HG03135 (cell line): ENCODE measurements around the gene MYO10.
"Not testable (repeated sequence)": the region's sequence is repeated elsewhere in the genome, so short reads cannot be mapped to it uniquely, and the experiment has no call there.

Experiments used
- ATAC-seq: cut with Tn5 transposase; IDR thresholded peaks from one replicate; pipeline ENCODE4 v1.9.1; 2021; ENCODE audit warnings: mild to moderate bottlenecking, moderate library complexity; ENCODE audit not compliant: unreplicated experiment

Gene MYO10

GRCh38 chr5:16889203-16889971 lies 46.7 kb downstream of the MYO10 start:
- no peak for ATAC-seq

DNA sequence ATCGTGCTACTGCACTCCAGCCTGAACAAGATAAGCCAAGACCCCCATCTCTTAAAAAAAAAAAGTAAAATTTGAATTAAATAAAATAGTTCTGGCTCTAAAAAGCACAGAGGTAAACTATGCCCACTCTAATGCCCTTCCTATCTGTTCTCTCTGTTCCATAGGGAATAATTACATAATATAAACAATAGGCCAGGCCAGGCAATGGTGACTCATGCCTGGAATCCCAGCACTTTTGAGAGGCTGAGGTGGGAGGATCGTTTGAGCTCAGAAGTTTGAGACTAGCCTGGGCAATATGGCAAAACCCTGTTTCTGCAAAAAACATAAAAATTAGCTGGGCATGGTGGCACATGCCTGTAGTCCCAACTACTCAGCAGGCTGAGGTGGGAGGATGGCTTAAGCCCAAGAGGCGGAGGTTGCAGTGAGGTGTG lies 47.4 kb downstream of the MYO10 start:
- ATAC-seq: no peak

GRCh38 chr5:16886793-16887345 lies 49.2 kb downstream of the MYO10 start:
- no peak for ATAC-seq

GRCh38 chr5:16886366-16886736 lies 49.7 kb downstream of the MYO10 start:
- ATAC-seq: no peak

GRCh38 chr5:16885635-16886365 lies 50.3 kb downstream of the MYO10 start:
- ATAC-seq: no peak

GRCh38 chr5:16884595-16884994 lies 51.5 kb downstream of the MYO10 start:
- no peak for ATAC-seq

GRCh38 chr5:16883806-16884205 lies 52.3 kb downstream of the MYO10 start:
- ATAC-seq: no peak

GRCh38 chr5:16883176-16883575 lies 52.9 kb downstream of the MYO10 start:
- ATAC-seq: no peak

DNA sequence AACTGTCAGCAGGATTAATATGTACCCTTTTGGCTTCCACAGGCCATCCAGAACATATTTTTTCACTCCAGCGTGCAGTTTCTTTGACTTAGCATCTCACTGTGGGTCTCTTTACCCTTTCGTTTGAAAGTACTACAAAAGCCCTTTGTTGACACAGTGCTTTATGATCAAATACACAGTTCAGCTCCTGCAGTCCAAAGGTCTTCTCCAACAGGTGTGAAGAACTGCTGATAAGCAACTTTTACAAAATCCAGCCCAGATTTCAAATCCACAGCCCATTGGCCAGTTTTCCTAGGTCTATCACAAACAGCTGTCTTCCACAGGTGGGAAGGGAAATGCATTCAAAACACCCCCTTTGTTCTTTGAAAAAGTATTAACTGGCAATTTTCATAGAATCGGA lies 54.8 kb downstream of the MYO10 start:
- no peak for ATAC-seq

DNA sequence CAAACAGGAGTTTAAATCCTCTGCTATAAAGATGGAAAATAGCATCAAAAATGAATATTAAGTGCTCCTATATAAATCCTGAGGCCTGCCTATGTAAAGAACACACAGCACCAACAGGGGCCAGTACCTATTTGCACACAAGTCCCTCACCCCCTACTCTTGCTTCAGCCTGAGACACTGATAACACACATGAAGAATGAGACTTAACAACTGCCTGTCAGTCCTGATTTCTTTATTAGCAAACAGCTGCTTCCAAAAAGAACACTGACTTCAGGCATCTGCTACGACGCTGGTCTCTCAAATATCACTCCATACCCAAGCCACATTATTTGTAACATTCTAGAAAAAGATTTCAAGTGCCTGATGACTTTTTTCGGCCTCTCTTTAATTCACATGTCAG lies 55.5 kb downstream of the MYO10 start:
- no peak for ATAC-seq

DNA sequence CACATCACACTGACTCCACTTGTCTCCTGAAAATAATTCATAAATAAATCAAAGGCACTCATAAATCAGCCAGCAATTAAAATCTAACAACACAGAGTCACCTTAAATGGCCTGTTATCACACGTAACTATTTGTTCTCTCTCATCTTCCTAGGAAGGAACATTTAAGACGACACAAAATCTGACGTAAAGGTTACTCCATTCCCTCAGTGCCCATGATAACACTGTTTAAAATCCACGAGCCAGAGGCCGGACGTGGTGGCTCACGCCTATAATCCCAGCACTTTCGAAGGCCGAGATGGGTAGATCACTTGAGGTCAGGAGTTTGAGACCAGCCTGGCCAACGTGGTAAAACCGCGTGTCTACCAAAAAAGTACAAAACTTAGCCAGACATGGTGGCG lies 56.4 kb downstream of the MYO10 start:
- ATAC-seq: no peak

DNA sequence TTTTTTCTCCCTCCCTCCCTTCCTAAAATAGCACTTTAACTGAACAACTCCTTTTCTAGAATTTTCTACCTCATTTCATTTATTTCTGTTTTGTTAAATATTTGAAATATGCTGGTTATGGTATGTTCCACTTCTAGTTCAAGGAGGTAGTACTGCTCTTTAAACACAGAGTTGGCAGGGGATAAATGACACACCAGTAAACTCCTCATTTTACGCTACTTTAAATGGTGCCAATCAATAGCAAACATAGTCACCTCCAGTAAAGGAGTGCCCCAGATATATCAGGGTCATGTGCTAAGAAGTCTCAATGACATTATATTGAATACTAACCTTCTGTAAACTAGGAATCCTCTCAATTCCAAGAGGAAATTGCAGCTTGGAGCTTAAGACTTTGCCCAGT lies 56.9 kb downstream of the MYO10 start:
- no peak for ATAC-seq

DNA sequence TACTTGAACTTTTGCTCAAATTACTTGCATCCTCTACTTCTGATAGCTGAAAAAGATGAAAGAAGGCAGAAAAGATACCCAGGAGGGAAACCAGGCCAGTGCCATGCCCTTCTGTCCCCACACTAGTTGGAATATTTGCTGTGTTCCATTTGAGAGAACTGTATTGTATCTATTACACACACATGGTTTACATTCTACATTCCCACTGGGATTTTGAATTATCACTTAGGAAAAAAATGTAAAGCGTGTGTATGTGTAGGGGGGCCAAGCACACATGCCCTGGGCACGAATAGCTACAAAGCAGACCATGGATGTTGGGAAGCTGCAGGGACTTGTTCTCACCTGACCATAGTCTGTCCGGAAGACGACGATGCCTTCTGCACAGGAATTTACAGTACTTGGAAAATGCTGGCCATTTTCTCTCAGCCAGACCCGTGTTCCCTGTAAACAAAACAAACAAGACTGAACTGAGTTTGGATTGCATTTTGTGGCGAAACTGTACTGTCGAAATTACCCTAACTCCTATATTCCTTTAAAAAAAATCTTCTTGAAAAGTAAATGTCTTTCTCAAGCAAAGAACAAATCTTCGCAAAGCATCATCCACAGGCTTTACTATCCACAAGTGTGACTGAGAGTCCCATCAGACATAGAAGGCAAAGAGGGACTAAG lies 58.7 kb downstream of the MYO10 start:
- no peak for ATAC-seq

DNA sequence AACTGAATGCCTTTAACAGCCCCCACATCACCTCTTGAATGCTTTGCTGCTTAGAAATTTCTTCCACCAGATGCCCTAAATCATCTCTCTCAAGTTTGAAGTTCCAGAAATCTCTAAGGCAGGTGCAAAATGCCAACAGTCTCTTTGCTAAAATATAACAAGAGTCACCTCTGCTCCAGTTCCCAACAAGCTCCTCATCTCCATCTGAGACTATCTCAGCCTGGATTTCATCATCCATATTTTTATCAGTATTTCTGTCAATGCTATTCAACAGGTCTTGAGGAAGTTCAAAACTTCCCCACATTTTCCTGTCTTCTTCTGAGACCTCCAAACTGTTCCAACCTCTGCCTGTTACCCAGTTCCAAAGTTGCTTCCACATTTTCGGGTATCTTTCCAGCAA lies 61.7 kb downstream of the MYO10 start:
- ATAC-seq: not testable (repeated sequence)

DNA sequence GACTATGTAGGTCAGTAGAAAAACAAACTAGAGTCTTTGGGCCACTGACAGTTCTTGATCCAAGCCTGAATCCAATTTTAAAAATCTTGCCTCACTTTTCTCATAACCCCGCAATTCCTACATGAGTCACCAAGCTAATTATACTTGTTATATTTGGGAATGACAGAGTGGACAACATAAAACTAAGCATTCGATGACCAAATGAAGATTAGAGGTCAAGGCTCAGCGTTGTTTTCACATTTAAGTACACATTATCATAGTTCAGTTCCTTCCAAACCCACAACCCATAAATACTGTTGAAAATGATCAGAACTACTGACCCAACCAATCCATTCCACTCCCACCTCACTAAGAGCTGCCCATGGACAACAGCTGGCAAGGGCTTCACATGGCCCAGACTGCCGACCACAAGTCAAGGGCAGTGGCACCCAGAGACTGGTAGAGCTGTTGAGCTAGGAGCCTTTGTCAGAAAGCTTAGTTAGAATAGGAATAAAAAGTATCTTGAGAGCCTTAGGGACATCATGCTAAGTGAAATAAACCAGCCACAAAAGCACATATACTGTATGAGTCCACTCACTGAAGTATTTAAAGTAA lies 64.2 kb downstream of the MYO10 start:
- ATAC-seq: no peak

GRCh38 chr5:16870878-16871277 lies 65.2 kb downstream of the MYO10 start:
- ATAC-seq: no peak

GRCh38 chr5:16869821-16870796 lies 66.0 kb downstream of the MYO10 start:
- ATAC-seq: no peak

GRCh38 chr5:16867577-16867953 lies 68.5 kb downstream of the MYO10 start:
- ATAC-seq: no peak

DNA sequence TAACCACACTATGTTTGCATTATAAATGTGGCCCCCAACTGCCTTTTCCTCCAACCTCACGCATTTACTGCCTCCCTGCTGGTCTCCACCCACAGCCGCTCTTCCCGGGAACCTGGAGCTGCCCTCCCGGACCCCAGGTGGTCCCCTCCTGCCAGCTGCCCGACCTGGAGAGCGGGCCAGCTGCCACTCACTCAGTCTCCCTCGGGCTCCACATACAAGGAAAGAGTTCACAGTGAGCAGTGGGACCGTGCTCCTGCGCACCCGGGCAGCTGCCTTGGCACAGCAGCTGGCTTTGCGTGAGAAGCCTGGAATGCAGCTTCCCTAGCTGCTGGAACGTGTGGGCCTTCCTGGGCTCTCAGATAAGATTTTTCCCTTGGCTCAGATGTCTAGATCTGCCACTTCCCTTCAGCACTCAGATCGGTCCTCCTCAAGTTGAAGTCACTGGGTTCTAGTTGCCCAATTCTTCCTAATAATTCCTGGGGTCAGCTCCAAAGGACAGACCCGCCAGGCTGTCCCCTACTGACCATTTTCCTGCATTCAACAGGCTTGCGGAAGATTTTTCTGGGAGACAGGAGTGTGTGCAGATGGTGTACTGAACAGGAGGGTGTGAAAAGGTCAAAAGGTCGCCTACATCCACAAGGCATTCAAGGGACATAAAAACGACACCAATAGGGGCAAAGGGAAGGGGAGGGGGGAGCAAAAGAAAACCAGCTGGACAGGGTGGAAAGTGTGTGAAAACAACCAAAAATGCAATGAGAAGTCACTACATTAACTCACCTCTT lies 69.1 kb downstream of the MYO10 start:
- no peak for ATAC-seq
